Body of pancreas (tissue), 4 donors: ENCODE measurements around the gene S100Z. TPM values are rescaled to one million over a fixed set of nuclear protein-coding genes. Genes with fewer than 3 reads are reported as not detected.
A peak's percentile ranks its signal among the peaks of the same experiment; 100 is the strongest.

Source experiments
- ATAC-seq: fragments of 150-250 bp; one replicate; pipeline ENCODE4 v1.9.1; 2016
- DNase-seq, 4 donors: peaks; one replicate each; pipeline ENCODE4 v3.0.0-alpha.2; 2019
- H3K27ac ChIP-seq, 4 donors: fragments of 200-600 bp; sonication (generic); 1 replicate in 3 of 4; 2 replicates in 1 of 4; pipeline versions ENCODE4 v1.5.1 to v1.6.1; 2016 to 2019; ENCODE audit warnings: mild to moderate bottlenecking in 1 of 4, mixed read lengths in 1 of 4, moderate library complexity in 1 of 4
- H3K27me3 ChIP-seq, 2 donors: fragments of 200-600 bp; sonication (generic); one replicate each; pipeline ENCODE4 v1.6.0; 2016; ENCODE audit warnings: mild to moderate bottlenecking in 1 of 2
- H3K36me3 ChIP-seq, 2 donors: fragments of 200-600 bp; sonication (generic); replicated peaks in 1 of 2; 2 replicates each; pipeline ENCODE4 v1.5.1; 2016; ENCODE audit warnings: low read depth in 2 of 2; ENCODE audit not compliant: insufficient read depth in 1 of 2
- H3K4me1 ChIP-seq: fragments of 200-600 bp; sonication (generic); one replicate; pipeline ENCODE4 v1.6.0; 2016
- H3K4me3 ChIP-seq, 2 donors: fragments of 200-600 bp; sonication (generic); 1 replicate in 1 of 2; 2 replicates in 1 of 2; pipeline ENCODE4 v1.5.1; 2016 to 2019
- H3K9me3 ChIP-seq, 3 donors: fragments of 200-600 bp; sonication (generic); 1 replicate in 2 of 3; 2 replicates in 1 of 3; pipeline ENCODE4 v1.5.1; 2016
- POLR2A ChIP-seq, 3 donors: fragments of 450-650 bp; IDR thresholded peaks; one replicate each; pipeline ENCODE4 v1.6.1; 2016; ENCODE audit warnings: antibody characterized with exemption in 3 of 3, mild to moderate bottlenecking in 2 of 3
- WGBS, 2 donors: methylation state at CpG; one replicate each; pipeline ENCODE4 v1.1.5; 2017; 5-methylcytosine and 5-hydroxymethylcytosine counted together
- intact Hi-C: fragments of 100-400 bp; cut with DNase I; formaldehyde crosslinking; loops from one replicate; pipeline ENCODE4 v1.15.1; 2023
- total RNA-seq, 2 donors: library from RNA; depleted of rRNA; stranded (reverse); fragments of >200 nt; gene quantifications; one replicate each; pipeline ENCODE4 v1.1.0, GENCODE V29; 2016
- TF ChIP-seq, protein P1 (sequence below), 7 experiments: fragments of 450-650 bp in 4 of 7; fragments of 200-600 bp in 3 of 7; sonication (generic) in 3 of 7; IDR thresholded peaks; one replicate each; pipeline ENCODE4 v1.5.1; 2016 to 2019; ENCODE audit warnings: antibody characterized with exemption in 7 of 7

Gene S100Z
- total RNA-seq, 2 donors from 2014 or later, result not detected

DNA sequence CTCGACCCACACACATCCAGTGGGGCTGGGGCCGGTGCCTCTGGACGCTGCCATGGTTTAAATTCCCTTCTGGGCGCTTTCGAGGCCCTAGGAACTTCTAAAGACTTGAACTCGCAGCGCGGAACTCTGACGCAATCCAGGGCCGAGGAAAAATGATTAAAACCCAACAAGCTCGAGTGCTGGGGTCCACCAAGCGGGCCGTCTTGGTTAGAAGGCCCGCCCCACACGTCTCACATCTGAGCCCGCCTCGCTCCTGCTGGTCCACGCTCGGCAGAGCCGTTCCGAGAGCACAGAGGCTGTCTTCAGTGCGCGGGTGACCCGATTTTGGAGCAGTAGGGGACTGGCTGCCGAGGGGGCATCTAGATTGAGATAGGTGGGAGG lies 104.6 kb downstream of the S100Z start:
- H3K9me3 ChIP-seq, result no peaks in the 10 kb centered on the region
- no peaks in the 10 kb centered on the region for H3K36me3 ChIP-seq
- DNase-seq, result no peak
- no peak overlapping the region for H3K27ac ChIP-seq
- H3K4me3 ChIP-seq, result no peak overlapping the region
- TF ChIP-seq, protein P1, sequence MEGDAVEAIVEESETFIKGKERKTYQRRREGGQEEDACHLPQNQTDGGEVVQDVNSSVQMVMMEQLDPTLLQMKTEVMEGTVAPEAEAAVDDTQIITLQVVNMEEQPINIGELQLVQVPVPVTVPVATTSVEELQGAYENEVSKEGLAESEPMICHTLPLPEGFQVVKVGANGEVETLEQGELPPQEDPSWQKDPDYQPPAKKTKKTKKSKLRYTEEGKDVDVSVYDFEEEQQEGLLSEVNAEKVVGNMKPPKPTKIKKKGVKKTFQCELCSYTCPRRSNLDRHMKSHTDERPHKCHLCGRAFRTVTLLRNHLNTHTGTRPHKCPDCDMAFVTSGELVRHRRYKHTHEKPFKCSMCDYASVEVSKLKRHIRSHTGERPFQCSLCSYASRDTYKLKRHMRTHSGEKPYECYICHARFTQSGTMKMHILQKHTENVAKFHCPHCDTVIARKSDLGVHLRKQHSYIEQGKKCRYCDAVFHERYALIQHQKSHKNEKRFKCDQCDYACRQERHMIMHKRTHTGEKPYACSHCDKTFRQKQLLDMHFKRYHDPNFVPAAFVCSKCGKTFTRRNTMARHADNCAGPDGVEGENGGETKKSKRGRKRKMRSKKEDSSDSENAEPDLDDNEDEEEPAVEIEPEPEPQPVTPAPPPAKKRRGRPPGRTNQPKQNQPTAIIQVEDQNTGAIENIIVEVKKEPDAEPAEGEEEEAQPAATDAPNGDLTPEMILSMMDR (IDR thresholded peaks at IDR 0.05), result no peak
- TF ChIP-seq POLR2A (IDR thresholded peaks at IDR 0.05), result no peak
- intact Hi-C loops, result no loop called here
- no peak for ATAC-seq
- no peaks in the 10 kb centered on the region for H3K27me3 ChIP-seq
- WGBS, 2 donors, result 4% methylated on average over 25 of the region's 25 CpGs; no CpG with 5 or more reads in 1 of the 2 donors
- peaks cover 13% of the 10 kb centered on the region for H3K4me1 ChIP-seq

DNA sequence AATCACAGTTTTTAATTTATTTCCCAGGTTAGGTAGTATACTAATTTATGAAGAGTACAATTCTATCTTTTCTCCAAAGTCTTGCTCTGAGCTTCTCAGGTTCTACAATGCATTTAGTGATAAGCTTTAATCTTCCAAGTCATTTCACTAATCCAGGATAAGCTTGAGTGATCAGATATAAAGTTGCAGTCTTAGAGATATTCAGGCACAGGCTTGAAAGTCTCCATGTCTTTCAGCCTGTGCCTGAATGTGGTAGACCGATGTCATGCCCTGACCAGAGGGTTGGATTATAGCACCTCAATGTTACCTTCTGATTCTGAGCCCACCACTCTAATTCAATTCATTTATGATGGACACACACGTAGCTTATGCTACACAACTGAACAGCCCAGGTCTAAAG lies 106.2 kb downstream of the S100Z start:
- ATAC-seq (no peak), DNase-seq (no peak)
- intact Hi-C loops, result no loop called here
- Histone ChIP-seq H3K4me3 (no peak overlapping the region), H3K27ac (no peak overlapping the region), H3K27me3 (no peaks in the 10 kb centered on the region), H3K9me3 (no peaks in the 10 kb centered on the region), H3K4me1 (peaks cover 13% of the 10 kb centered on the region), H3K36me3 (no peaks in the 10 kb centered on the region)
- TF ChIP-seq POLR2A (IDR thresholded peaks at IDR 0.05), result no peak
- TF ChIP-seq, protein P1 (IDR thresholded peaks at IDR 0.05), result no peak
- 77 to 79% methylated on average over 2 of the region's 2 CpGs for WGBS, 2 donors

DNA sequence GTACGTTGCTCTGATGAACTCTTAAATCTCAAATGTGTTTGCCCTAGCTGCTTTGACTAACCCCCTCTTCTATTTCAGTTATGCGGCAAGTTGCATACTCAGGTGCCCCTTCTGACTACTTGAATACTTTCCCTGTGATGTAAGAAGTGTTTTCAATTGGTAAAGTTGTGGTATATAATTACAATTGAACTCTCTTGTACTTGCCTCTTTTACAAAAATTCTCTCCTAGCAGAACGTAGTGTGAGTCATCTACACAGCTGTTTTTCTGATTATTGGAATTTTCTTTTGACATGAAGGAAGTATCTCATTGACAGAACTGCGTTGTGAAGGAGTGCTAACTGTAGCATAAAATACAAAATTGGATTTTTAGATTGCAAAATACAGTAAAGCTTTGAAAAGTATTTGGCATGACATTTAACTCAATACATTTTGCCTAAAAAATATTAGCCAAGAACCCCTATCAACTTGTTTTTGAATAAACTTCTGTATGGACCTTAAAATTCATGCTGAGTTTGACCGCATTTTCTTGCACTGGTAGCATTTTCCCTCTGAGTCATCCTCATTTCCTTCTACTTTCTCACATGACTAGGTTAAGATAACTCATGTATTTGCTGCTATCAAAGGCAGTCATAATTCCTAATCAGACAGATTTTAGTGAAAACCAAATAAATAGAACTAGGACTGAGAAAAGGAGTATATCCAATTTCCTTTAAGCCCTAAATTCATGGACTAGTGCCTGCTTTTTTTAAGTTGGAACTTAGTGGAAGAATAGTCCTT lies 109.4 kb downstream of the S100Z start:
- TF ChIP-seq, protein P1 (IDR thresholded peaks at IDR 0.05), result no peak
- TF ChIP-seq POLR2A (IDR thresholded peaks at IDR 0.05), result no peak
- Histone ChIP-seq H3K27me3 (no peaks in the 10 kb centered on the region), H3K27ac (peak overlapping the region in 1 of 4 donors; percentile 18), H3K36me3 (no peaks in the 10 kb centered on the region), H3K4me3 (no peak overlapping the region), H3K4me1 (peaks cover 2% of the 10 kb centered on the region), H3K9me3 (no peaks in the 10 kb centered on the region)
- WGBS, 2 donors, result 63 to 64% methylated on average over 5 of the region's 5 CpGs
- ATAC-seq (no peak), DNase-seq (no peak)
- intact Hi-C loops, result no loop called here

DNA sequence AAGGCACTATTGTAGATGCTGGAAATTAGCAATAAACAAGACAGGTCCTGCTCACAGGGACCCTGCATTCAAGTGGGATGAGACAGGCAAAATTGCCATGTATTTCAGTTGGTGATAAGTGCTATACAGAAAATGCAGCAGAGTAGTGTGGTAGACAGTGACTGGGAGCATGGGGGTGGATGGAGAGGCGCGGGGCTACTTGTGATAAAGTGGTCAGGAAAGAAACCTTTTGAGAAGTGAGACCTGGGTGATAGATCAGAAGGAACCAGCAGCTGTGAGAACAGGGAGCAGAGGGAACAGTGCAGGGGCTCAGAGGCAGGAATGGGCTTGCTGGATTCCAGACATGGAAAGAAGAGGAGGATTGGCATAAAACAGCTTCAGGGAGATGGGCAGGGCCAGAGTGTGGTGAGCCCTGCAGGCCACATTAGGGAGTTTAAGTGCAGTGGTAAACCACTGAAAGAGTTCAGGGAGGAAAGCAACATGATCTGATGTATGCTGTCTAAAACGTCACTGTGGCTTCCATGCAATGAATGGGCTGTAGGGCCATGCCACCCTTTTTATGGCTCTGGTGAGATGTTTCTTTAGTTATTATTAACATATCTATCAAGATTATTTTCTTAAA lies 110.3 kb downstream of the S100Z start:
- WGBS, 2 donors, result 51 to 69% methylated on average over 3 of the region's 3 CpGs
- intact Hi-C loops, result no loop called here
- H3K27me3 ChIP-seq, result no peaks in the 10 kb centered on the region
- TF ChIP-seq, protein P1 (IDR thresholded peaks at IDR 0.05), result no peak
- TF ChIP-seq POLR2A (IDR thresholded peaks at IDR 0.05), result no peak
- DNase-seq (no peak), ATAC-seq (no peak)
- no peak overlapping the region for H3K27ac ChIP-seq
- H3K4me1 ChIP-seq, result no peaks in the 10 kb centered on the region
- H3K9me3 ChIP-seq, result no peaks in the 10 kb centered on the region
- no peak overlapping the region for H3K4me3 ChIP-seq
- H3K36me3 ChIP-seq, result no peaks in the 10 kb centered on the region
